GM18517 (cell line): ENCODE results near the gene WNT9A.

Source experiments
- ATAC-seq: cut with Tn5 transposase; IDR thresholded peaks from one replicate; pipeline ENCODE4 v1.9.1; 2021; ENCODE audit warnings: mild to moderate bottlenecking, moderate library complexity; ENCODE audit not compliant: unreplicated experiment

Gene WNT9A

GRCh38 chr1:227899141-227899819 lies 48.5 kb downstream of the WNT9A start:
- ATAC-seq = no peak

GRCh38 chr1:227898502-227899140 lies 49.1 kb downstream of the WNT9A start:
- ATAC-seq = no peak

DNA sequence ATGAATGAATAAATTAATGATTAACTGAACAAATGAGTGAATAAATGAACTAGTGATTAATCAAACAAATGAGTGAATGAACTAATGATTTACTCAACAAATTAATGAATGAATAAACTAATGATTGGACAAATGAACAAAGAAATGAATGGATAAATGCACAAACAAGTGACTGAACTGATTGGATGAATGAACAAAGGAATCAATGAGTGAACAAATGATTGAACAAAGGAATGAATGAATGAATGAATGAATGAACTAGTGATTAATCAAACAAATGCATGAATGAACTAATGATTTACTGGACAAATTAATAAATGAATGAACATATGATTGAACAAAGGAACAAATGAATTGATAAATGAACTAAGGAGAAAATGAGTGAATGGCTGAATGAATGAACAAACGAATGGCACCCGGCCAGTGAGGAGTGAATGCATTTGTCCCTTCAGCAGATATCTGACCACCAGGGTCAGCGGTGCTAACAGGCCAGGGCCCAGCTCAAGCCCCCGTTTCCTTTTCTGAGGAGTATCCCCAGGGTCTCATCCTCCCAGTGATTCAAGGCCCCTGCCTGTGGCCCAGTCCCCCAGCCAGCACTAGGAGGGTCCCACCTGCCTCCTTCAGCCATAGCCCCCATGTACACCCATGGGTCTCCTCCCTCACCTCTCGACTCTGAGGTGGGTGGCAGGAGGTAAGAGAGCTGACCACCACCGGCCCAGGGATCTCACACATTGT lies 49.9 kb downstream of the WNT9A start:
- ATAC-seq = no peak

DNA sequence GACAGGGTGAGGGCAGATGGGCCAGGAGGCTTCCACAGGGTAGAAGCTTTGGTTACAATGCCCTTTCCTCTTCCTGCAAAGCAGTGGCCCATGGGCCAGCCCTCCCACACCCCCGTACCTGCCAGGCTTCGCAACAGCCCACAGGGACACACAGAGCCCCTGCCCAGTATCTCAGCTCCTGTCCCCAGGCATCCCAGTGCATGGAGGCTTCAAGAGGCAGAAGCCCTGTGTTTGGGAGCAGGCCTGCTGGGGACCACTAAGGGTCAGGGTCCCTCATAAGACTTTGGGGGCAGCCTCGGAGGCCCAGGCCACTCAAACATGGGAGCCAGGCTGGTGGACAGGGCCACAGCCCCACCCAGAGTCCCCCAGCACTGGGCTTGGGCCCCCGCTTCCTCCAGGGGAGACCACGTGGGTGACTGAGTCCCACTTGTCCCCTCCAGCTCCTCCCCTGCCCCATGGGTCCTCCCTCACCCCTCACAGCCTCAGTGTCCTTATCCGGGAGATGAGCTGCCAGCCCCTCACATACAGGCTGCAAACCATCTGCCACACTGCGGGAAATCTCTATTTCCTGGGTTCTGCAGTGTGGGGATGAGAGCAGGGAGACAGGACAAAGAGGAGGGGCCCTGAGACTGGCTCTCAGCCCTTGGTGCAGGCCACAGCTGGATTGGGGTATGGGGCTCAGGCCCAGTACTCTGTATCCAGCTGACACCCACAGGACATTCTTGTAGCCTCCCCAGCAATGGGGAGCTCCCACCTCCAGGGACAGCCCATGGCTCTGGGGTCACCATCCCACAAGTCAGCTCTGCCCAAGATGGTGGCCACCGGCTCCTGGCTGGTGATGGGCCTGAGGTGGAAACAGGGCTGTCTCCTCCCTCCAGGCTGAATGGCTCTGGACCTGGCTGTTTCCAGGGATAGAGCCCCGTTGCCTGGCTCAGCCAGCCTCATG lies 50.7 kb downstream of the WNT9A start:
- ATAC-seq = no peak

DNA sequence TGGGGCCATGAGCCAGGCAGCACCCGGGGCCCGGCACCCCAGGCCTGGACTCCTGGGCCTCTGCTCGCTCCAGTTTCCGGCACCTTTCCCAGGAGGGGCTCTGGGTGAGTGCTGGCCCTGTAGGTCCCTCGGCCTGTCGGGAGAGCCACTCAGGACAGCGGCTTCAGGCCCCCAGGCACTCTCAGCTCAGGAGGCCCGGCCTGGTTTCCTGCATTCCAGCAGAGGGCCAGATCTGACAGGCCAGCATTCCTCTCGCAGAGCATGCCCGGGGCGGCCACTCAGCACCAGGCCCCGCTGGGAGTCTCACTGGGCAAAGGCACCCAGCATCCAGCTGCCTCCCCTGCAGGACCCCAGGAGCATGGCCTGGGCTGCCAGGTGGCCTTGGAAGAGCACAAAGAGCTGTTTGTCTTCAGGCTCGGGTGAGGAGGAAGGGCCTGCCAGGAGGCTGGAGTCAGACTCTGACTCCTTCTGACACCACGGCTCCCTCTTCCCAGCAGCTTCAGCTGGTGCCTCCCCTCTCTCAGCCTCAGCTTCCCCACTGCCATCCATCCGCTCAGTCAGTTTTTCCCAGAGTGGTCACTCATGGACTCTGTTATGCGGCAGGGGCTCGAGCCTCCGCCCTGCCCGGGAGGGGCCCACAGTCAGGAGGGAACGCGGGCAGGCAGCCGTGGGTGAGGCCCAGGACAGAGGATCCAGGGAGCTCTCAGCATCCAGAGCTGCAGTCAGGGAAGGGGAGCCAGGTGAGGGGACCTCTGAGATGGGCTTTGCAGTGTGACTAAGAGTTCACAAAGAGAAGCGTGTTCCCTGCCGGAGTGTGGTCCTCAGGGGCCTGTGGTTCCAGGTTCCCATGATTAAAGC lies 51.7 kb downstream of the WNT9A start:
- no peak for ATAC-seq

DNA sequence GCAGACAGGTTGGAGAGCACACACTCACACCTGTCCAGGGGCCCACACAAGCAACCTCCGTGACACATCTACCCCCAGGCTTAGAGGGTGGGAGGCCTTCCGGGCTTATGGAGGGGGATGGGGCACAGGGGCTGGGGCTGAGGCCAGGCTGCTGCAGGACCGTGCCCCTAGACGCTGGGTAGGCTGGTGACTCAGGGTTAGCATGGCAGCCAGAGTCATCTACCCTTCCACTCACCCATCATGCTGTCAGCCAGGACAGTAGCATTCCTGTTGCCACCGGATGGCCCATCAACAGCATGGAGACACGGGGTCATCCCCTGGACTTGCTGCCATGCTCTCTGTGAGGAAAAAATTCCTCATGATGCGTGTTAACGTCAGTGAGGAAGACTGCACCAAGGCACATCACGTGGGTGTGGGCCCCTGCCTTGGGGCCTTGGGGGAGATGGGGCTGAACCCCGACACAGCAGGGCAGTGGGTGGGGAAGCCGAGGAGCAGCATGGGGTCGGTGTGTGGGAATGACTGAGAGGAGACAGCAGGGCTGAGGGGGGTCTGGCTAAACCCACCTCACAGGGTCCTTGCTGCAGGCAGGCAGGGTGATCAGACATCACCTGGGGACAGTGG lies 52.8 kb downstream of the WNT9A start:
- no peak for ATAC-seq

DNA sequence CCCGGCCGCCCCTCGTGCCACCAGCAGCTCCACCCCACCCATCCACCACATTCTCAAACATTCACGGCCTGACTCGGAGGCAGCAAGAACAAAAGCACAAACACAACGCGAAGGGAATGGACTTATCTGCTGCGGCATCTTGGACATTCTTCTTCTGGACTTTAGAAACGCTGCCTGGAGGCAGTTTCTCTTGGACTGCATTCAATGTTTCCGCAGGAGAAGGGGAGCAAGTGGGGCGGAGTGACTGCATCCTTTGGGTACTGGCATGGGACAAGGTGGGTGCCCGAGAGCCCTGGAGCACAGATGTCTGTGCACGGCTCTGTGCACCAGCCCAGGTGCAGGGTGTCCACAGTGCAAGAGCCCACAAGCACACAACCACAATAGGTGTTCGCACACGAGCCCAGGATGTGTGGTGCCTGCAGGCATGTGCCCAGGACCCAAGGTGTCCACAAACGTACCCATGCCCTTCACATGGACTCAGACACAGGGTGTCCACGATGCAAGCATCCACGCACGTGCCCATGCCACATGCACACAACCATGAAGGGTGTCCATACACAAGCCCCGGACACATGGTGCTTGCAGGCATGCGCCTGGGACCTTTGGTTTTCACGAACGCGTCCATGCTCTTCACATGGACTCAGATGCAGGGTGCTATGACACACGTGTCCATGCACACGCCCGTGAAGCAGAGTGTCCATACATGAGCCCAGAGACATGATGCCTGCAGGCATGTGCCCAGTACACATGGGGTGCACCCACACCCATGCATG lies 53.6 kb downstream of the WNT9A start:
- no peak for ATAC-seq

GRCh38 chr1:227893300-227893948 lies 54.3 kb downstream of the WNT9A start:
- ATAC-seq = no peak

- ATAC-seq = no peak
Measured at GRCh38 chr1:227892489-227893299, 55.0 kb downstream of the WNT9A start.

- no peak for ATAC-seq
Measured at GRCh38 chr1:227891955-227892488, 55.7 kb downstream of the WNT9A start.

- no peak for ATAC-seq
Measured at GRCh38 chr1:227891223-227891954, 56.3 kb downstream of the WNT9A start.

- ATAC-seq = no peak
Measured at GRCh38 chr1:227890451-227891222, 57.1 kb downstream of the WNT9A start.

DNA sequence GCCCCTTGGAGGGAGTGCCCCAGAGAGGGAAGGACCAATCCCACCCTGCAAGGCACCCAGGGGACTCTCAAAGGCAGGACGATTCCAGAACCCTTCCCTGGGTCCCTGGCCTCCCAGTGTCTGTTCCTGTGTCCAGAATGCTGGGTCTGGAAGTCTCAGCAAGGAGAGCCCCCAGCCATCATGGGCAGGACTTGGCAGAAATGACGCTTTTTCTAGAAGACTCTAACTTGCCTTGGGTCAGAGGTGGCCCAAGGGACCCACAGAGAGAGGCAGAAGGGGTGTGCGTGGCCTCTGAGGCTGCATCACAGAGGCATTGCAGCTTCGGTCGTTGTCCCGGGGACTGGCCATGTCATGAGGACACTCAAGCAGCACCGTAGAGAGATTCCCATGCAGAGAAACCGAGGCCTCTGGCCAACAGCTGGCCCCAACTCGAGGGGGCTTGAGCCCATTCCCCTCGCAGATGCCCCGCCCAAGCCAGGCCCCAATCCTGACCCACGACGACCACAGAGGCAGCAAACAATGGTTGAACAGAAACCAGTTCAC lies 57.8 kb downstream of the WNT9A start:
- ATAC-seq = no peak

- ATAC-seq = no peak
Measured at GRCh38 chr1:227889047-227889862, 58.5 kb downstream of the WNT9A start.
